Activated CD4-positive, alpha-beta T cell treated with anti-CD3 and anti-CD28 coated beads, Interleukin-2, amount 10 ng/mL, durations not matched to agents 24 days and 14 days (primary cell): ENCODE measurements around the gene NOP10. TPM values are rescaled to one million over a fixed set of nuclear protein-coding genes. Genes with fewer than 3 reads are reported as not detected.
"Not testable (repeated sequence)": the region's sequence is repeated elsewhere in the genome, so short reads cannot be mapped to it uniquely, and the experiment has no call there.

Experiments
- DNase-seq: peaks from one replicate; pipeline ENCODE4 v3.0.0; 2022
- H3K27ac Mint-ChIP-seq: one replicate; pipeline ENCODE4 v1.8.0; 2022; ENCODE audit warnings: mild to moderate bottlenecking, mixed read lengths
- H3K27me3 Mint-ChIP-seq: one replicate; pipeline ENCODE4 v1.8.0; 2022; ENCODE audit warnings: mixed read lengths
- H3K36me3 Mint-ChIP-seq: one replicate; pipeline ENCODE4 v1.8.0; 2022; ENCODE audit warnings: low read depth, mild to moderate bottlenecking, mixed read lengths
- H3K4me1 Mint-ChIP-seq: one replicate; pipeline ENCODE4 v1.8.0; 2021; ENCODE audit warnings: mixed read lengths
- H3K4me3 Mint-ChIP-seq: one replicate; pipeline ENCODE4 v1.8.0; 2022; ENCODE audit warnings: mild to moderate bottlenecking, moderate library complexity, mixed read lengths
- H3K9me3 Mint-ChIP-seq: one replicate; pipeline ENCODE4 v1.8.0; 2021; ENCODE audit warnings: mixed read lengths
- intact Hi-C: fragments of 100-400 bp; cut with micrococcal nuclease; formaldehyde crosslinking; loops from one replicate; pipeline ENCODE4 v1.15.1; 2023
- total RNA-seq: library from RNA; stranded (reverse); gene quantifications from 2 replicates; pipeline ENCODE4 v1.2.3, GENCODE V29; 2022

The NOP10 gene
- 238 and 250 TPM in 2 replicates for total RNA-seq

- Mint-ChIP-seq H3K4me1 (peaks cover 16% of the 10 kb centered on the region), H3K9me3 (peaks cover 4% of the 10 kb centered on the region), H3K4me3 (no peak within 1 kb of the TSS), H3K36me3 (peaks cover 30% of the 10 kb centered on the region), H3K27ac (peak within 1 kb of the TSS; percentile 64), H3K27me3 (no peaks in the 10 kb centered on the region)
- intact Hi-C loops: loop anchor here (1.0 kb wide), 1 partner anchor 24 kb away; the partner anchor contains the start of gene LPCAT4
- peak; percentile 98 for DNase-seq
Measured at GRCh38 chr15:34342737-34343575, at the start of gene NOP10, which contains the start of gene NUTM1. TSS of gene NOP10 (minus strand) at chr15:34343136. CDS start at chr15:34343073, 63 bp downstream. TSS of gene NUTM1 (plus strand) at chr15:34343315. CDS start at chr15:34343697, 382 bp downstream.

- H3K27me3 Mint-ChIP-seq, H3K4me1 Mint-ChIP-seq, H3K36me3 Mint-ChIP-seq, DNase-seq, H3K27ac Mint-ChIP-seq, H3K9me3 Mint-ChIP-seq, H3K4me3 Mint-ChIP-seq, intact Hi-C loops: not testable (repeated sequence)
Measured at GRCh38 chr15:34389594-34390086, 46.7 kb upstream of the NOP10 start.

- H3K4me3 Mint-ChIP-seq, H3K4me1 Mint-ChIP-seq, intact Hi-C loops, H3K27me3 Mint-ChIP-seq, H3K9me3 Mint-ChIP-seq, DNase-seq, H3K27ac Mint-ChIP-seq: not testable (repeated sequence)
- peaks cover 11% of the 10 kb centered on the region for H3K36me3 Mint-ChIP-seq
Measured at GRCh38 chr15:34381829-34382521, 39.0 kb upstream of the NOP10 start.

- peaks cover 11% of the 10 kb centered on the region for H3K36me3 Mint-ChIP-seq
- H3K9me3 Mint-ChIP-seq, H3K4me1 Mint-ChIP-seq, H3K4me3 Mint-ChIP-seq, H3K27me3 Mint-ChIP-seq, H3K27ac Mint-ChIP-seq, DNase-seq, intact Hi-C loops: not testable (repeated sequence)
Measured at GRCh38 chr15:34380491-34380890, 37.6 kb upstream of the NOP10 start.

- Mint-ChIP-seq H3K27ac (no peak overlapping the region), H3K27me3 (no peaks in the 10 kb centered on the region), H3K9me3 (no peaks in the 10 kb centered on the region), H3K4me3 (no peak overlapping the region), H3K36me3 (peaks cover 11% of the 10 kb centered on the region), H3K4me1 (no peaks in the 10 kb centered on the region)
- intact Hi-C loops: no loop called here
- no peak for DNase-seq
Measured at GRCh38 chr15:34376856-34377255, 33.9 kb upstream of the NOP10 start.

GRCh38 chr15:34375541-34375940, 32.6 kb upstream of the NOP10 start:
- H3K36me3 Mint-ChIP-seq, H3K4me1 Mint-ChIP-seq, intact Hi-C loops, H3K4me3 Mint-ChIP-seq, H3K27me3 Mint-ChIP-seq, H3K9me3 Mint-ChIP-seq, DNase-seq, H3K27ac Mint-ChIP-seq: not testable (repeated sequence)

- DNase-seq: no peak
- peaks cover 1% of the 10 kb centered on the region for H3K27me3 Mint-ChIP-seq
- H3K27ac Mint-ChIP-seq: no peak overlapping the region
- H3K9me3 Mint-ChIP-seq: no peaks in the 10 kb centered on the region
- H3K4me1 Mint-ChIP-seq: peaks cover 5% of the 10 kb centered on the region
- intact Hi-C loops: no loop called here
- H3K36me3 Mint-ChIP-seq: peaks cover 10% of the 10 kb centered on the region
- H3K4me3 Mint-ChIP-seq: no peak overlapping the region
Measured at GRCh38 chr15:34374816-34375215, 31.9 kb upstream of the NOP10 start.

GRCh38 chr15:34373951-34374350, 31.0 kb upstream of the NOP10 start:
- Mint-ChIP-seq H3K36me3 (peaks cover 6% of the 10 kb centered on the region), H3K4me1 (peaks cover 9% of the 10 kb centered on the region), H3K27ac (no peak overlapping the region), H3K27me3 (peaks cover 1% of the 10 kb centered on the region), H3K9me3 (no peaks in the 10 kb centered on the region), H3K4me3 (no peak overlapping the region)
- no peak for DNase-seq
- intact Hi-C loops: no loop called here

- DNase-seq: no peak
- intact Hi-C loops: no loop called here
- Mint-ChIP-seq H3K27me3 (peaks cover 1% of the 10 kb centered on the region), H3K36me3 (peaks cover 2% of the 10 kb centered on the region), H3K4me3 (no peak overlapping the region), H3K4me1 (peaks cover 21% of the 10 kb centered on the region), H3K9me3 (no peaks in the 10 kb centered on the region), H3K27ac (no peak overlapping the region)
Measured at GRCh38 chr15:34370643-34371042, 27.7 kb upstream of the NOP10 start.

GRCh38 chr15:34370129-34370528, 27.2 kb upstream of the NOP10 start:
- H3K4me1 Mint-ChIP-seq: peaks cover 26% of the 10 kb centered on the region
- intact Hi-C loops: no loop called here
- DNase-seq: no peak
- H3K27me3 Mint-ChIP-seq: peaks cover 1% of the 10 kb centered on the region
- H3K27ac Mint-ChIP-seq: no peak overlapping the region
- H3K4me3 Mint-ChIP-seq: no peak overlapping the region
- no peaks in the 10 kb centered on the region for H3K9me3 Mint-ChIP-seq
- peaks cover 2% of the 10 kb centered on the region for H3K36me3 Mint-ChIP-seq

- peak within 1 kb of the TSS; percentile 99 for H3K4me3 Mint-ChIP-seq
- DNase-seq: peak; percentile 97
- intact Hi-C loops: loop anchor here (1.0 to 10.0 kb wide), 7 partner anchors 24 to 333 kb away; partner anchors contain the start of genes AVEN, EMC7, GOLGA8A and NOP10
- H3K9me3 Mint-ChIP-seq: no peaks in the 10 kb centered on the region
- H3K36me3 Mint-ChIP-seq: peaks cover 16% of the 10 kb centered on the region
- H3K27ac Mint-ChIP-seq: peak within 1 kb of the TSS; percentile 98
- peaks cover 38% of the 10 kb centered on the region for H3K4me1 Mint-ChIP-seq
- peaks cover 1% of the 10 kb centered on the region for H3K27me3 Mint-ChIP-seq
Measured at GRCh38 chr15:34367101-34368081, 24.5 kb upstream of the NOP10 start, which contains the start of gene LPCAT4. TSS of gene LPCAT4 (minus strand) at chr15:34367196. CDS start at chr15:34367100, 96 bp downstream.

- peaks cover 38% of the 10 kb centered on the region for H3K4me1 Mint-ChIP-seq
- peaks cover 19% of the 10 kb centered on the region for H3K36me3 Mint-ChIP-seq
- H3K27ac Mint-ChIP-seq: peak overlapping the region; percentile 95
- H3K27me3 Mint-ChIP-seq: peaks cover 1% of the 10 kb centered on the region
- peak overlapping the region; percentile 99 for H3K4me3 Mint-ChIP-seq
- no peaks in the 10 kb centered on the region for H3K9me3 Mint-ChIP-seq
- intact Hi-C loops: loop anchor here (1.0 to 10.0 kb wide), 7 partner anchors 23 to 332 kb away; partner anchors contain the start of genes AVEN, EMC7, GOLGA8A and NOP10
- peak; percentile 88 for DNase-seq
Measured at GRCh38 chr15:34366271-34367065, 23.5 kb upstream of the NOP10 start.
